ENCODE data around the gene HIVEP3. TPM values are rescaled to one million over a fixed set of nuclear protein-coding genes. Genes with fewer than 3 reads are reported as not detected.

The HIVEP3 gene
- total and polyA plus RNA-seq, 2 of the 13 experiments (the other 11 are each of a cell fraction or from before 2014, with no cell fraction given), result 0.05 TPM; not detected in 1

DNA sequence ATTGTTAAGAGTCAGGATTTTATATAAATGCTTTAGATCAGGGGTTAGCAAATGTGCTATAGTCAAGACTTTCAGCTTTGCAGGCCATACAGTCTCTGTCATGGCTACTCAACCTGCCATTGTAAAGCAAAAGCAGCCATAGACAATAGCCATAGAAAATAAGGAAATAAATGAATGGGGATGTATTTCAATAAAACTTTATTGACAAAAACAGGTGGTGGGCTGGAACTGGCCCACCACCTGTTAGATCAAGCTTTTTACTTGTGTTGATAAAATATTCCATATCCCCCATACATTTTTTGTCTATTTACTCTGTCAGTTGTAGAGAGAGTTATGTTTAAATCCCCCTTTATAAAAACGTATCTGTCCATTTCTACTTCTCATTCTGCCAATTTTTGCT lies 98.9 kb downstream of the HIVEP3 start:
- H3K4me1 ChIP-seq (ENCODE audit: insufficient read depth, low read length), result no peaks in the 10 kb centered on the region
- in situ Hi-C loops (cut with HindIII; ENCODE audit: extremely low pct_ligation_motif_present, low pct_unique_long_range_greater_than_20kb), result no loop called here
- no peaks in the 10 kb centered on the region for H4K20me1 ChIP-seq (ENCODE audit: insufficient read depth, low read length)
- BruUV-seq (replicated peaks), result no TSS peak
- no peak overlapping the region for H3K4me2 ChIP-seq (ENCODE audit: low read depth, low read length)
- no peaks in the 10 kb centered on the region; a peak in 1 of 5 replicates for H3K27me3 ChIP-seq (ENCODE audit: control insufficient read depth in 1 of 2, insufficient read depth in 2 of 2, low read length in 2 of 2)
- no peak overlapping the region for H3K9ac ChIP-seq (ENCODE audit: insufficient read depth, low read depth, low read length)
- ChIA-PET CTCF (ENCODE audit: low intra/inter-chr PET ratio, low total read pairs) (no interaction called here), POLR2A (no interaction called here)
- no peak overlapping the region for H3K4me3 ChIP-seq (replicated peaks in 1 of 3; ENCODE audit: insufficient read depth in 1 of 3, low read depth in 2 of 3, low read length in 3 of 3)
- no peak for FAIRE-seq
- ATAC-seq, result no peak
- DNase-seq (ENCODE audit: low spot score), result no peak
- TF ChIP-seq ONECUT2 (CRISPR knock-in tag; IDR thresholded peaks at IDR 0.05) (no peak), ZNF225 (CRISPR knock-in tag; IDR thresholded peaks at IDR 0.05) (no peak), KDM5A (IDR thresholded peaks at IDR 0.05; ENCODE audit: borderline replicate concordance, low read length) (no peak), RBM39 (IDR thresholded peaks at IDR 0.05; ENCODE audit: low read depth, low read length, poor library complexity, severe bottlenecking) (no peak), CENPX (CRISPR knock-in tag; IDR thresholded peaks at IDR 0.05) (no peak), PAWR (CRISPR knock-in tag; IDR thresholded peaks at IDR 0.05; ENCODE audit: borderline replicate concordance) (no peak), ZNF451 (CRISPR knock-in tag; IDR thresholded peaks at IDR 0.05) (no peak), GTF3A (CRISPR knock-in tag; conservative IDR thresholded peaks at IDR 0.05) (no peak), TCF7L2 (IDR thresholded peaks at IDR 0.05; ENCODE audit: low read depth, low read length) (no peak), ZNF12 (CRISPR knock-in tag; IDR thresholded peaks at IDR 0.05) (no peak), ZNF138 (CRISPR knock-in tag; IDR thresholded peaks at IDR 0.05; ENCODE audit: low read depth) (no peak), CEBPG (CRISPR knock-in tag; IDR thresholded peaks at IDR 0.05) (no peak)
- TF ChIP-seq, protein P1, sequence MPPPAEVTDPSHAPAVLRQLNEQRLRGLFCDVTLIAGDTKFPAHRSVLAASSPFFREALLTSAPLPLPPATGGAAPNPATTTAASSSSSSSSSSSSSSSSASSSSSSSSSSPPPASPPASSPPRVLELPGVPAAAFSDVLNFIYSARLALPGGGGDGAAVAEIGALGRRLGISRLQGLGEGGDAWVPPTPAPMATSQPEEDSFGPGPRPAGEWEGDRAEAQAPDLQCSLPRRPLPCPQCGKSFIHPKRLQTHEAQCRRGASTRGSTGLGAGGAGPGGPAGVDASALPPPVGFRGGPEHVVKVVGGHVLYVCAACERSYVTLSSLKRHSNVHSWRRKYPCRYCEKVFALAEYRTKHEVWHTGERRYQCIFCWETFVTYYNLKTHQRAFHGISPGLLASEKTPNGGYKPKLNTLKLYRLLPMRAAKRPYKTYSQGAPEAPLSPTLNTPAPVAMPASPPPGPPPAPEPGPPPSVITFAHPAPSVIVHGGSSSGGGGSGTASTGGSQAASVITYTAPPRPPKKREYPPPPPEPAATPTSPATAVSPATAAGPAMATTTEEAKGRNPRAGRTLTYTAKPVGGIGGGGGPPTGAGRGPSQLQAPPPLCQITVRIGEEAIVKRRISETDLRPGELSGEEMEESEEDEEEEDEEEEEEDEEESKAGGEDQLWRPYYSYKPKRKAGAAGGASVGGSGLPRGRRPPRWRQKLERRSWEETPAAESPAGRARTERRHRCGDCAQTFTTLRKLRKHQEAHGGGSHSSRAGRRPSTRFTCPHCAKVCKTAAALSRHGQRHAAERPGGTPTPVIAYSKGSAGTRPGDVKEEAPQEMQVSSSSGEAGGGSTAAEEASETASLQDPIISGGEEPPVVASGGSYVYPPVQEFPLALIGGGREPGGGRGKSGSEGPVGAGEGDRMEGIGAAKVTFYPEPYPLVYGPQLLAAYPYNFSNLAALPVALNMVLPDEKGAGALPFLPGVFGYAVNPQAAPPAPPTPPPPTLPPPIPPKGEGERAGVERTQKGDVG (CRISPR knock-in tag; IDR thresholded peaks at IDR 0.05; ENCODE audit: borderline replicate concordance), result no peak
- TF ChIP-seq, protein P2, sequence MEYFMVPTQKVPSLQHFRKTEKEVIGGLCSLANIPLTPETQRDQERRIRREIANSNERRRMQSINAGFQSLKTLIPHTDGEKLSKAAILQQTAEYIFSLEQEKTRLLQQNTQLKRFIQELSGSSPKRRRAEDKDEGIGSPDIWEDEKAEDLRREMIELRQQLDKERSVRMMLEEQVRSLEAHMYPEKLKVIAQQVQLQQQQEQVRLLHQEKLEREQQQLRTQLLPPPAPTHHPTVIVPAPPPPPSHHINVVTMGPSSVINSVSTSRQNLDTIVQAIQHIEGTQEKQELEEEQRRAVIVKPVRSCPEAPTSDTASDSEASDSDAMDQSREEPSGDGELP (IDR thresholded peaks at IDR 0.05; ENCODE audit: borderline replicate concordance, low read depth), result no peak
- TF ChIP-seq, protein P3, sequence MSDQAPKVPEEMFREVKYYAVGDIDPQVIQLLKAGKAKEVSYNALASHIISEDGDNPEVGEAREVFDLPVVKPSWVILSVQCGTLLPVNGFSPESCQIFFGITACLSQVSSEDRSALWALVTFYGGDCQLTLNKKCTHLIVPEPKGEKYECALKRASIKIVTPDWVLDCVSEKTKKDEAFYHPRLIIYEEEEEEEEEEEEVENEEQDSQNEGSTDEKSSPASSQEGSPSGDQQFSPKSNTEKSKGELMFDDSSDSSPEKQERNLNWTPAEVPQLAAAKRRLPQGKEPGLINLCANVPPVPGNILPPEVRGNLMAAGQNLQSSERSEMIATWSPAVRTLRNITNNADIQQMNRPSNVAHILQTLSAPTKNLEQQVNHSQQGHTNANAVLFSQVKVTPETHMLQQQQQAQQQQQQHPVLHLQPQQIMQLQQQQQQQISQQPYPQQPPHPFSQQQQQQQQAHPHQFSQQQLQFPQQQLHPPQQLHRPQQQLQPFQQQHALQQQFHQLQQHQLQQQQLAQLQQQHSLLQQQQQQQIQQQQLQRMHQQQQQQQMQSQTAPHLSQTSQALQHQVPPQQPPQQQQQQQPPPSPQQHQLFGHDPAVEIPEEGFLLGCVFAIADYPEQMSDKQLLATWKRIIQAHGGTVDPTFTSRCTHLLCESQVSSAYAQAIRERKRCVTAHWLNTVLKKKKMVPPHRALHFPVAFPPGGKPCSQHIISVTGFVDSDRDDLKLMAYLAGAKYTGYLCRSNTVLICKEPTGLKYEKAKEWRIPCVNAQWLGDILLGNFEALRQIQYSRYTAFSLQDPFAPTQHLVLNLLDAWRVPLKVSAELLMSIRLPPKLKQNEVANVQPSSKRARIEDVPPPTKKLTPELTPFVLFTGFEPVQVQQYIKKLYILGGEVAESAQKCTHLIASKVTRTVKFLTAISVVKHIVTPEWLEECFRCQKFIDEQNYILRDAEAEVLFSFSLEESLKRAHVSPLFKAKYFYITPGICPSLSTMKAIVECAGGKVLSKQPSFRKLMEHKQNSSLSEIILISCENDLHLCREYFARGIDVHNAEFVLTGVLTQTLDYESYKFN (CRISPR knock-in tag; conservative IDR thresholded peaks at IDR 0.05), result no peak
- TF ChIP-seq, protein P4, sequence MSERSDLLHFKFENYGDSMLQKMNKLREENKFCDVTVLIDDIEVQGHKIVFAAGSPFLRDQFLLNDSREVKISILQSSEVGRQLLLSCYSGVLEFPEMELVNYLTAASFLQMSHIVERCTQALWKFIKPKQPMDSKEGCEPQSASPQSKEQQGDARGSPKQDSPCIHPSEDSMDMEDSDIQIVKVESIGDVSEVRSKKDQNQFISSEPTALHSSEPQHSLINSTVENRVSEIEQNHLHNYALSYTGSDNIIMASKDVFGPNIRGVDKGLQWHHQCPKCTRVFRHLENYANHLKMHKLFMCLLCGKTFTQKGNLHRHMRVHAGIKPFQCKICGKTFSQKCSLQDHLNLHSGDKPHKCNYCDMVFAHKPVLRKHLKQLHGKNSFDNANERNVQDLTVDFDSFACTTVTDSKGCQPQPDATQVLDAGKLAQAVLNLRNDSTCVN (CRISPR knock-in tag; IDR thresholded peaks at IDR 0.05; ENCODE audit: borderline replicate concordance), result no peak
- TF ChIP-seq, protein P5, sequence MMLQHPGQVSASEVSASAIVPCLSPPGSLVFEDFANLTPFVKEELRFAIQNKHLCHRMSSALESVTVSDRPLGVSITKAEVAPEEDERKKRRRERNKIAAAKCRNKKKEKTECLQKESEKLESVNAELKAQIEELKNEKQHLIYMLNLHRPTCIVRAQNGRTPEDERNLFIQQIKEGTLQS (CRISPR knock-in tag; IDR thresholded peaks at IDR 0.05), result no peak
- intact Hi-C loops (cut with micrococcal nuclease; ENCODE audit: unreplicated experiment), result no loop called here
- WGBS (ENCODE audit: low lambda C conversion rate), result 0% methylated on average over 1 of the region's 1 CpG
- no peak overlapping the region for H2AFZ ChIP-seq (ENCODE audit: low read length)
- H3K36me3 ChIP-seq (replicated peaks in 1 of 2; ENCODE audit: control insufficient read depth in 1 of 2, insufficient read depth in 2 of 2, low read length in 2 of 2), result no peaks in the 10 kb centered on the region
- no peaks in the 10 kb centered on the region for H3K79me2 ChIP-seq (ENCODE audit: insufficient read depth, low read length)
- H3K9me3 ChIP-seq (ENCODE audit: low read length), result no peaks in the 10 kb centered on the region
- no peak overlapping the region for H3K27ac ChIP-seq (ENCODE audit: extremely low read length, insufficient read depth, low read length)

All from HepG2 (cell line).